Right renal cortex interstitium (tissue), 3 donors: ENCODE results near the gene CCR8. TPM values are rescaled to one million over a fixed set of nuclear protein-coding genes. Genes with fewer than 3 reads are reported as not detected.
A peak's percentile ranks its signal among the peaks of the same experiment; 100 is the strongest.
"Not testable (repeated sequence)": the region's sequence is repeated elsewhere in the genome, so short reads cannot be mapped to it uniquely, and the experiment has no call there.

Source experiments
- DNase-seq, 3 donors: peaks; one replicate each; pipeline ENCODE4 v3.0.0-alpha.2; 2013; ENCODE audit warnings: low read depth in 3 of 3, low spot score in 2 of 3
- polyA plus RNA-seq, 3 donors: library from polyadenylated mRNA; unstranded; fragments of 120-200 nt; gene quantifications; one replicate each; pipeline ENCODE4 v1.2.1, GENCODE V29; 2013; ENCODE audit not compliant: insufficient read length in 3 of 3

CCR8 gene
- polyA plus RNA-seq, 3 donors: not detected

GRCh38 chr3:39346785-39347585 is 17.5 kb downstream of the CCR8 start:
- no peak for DNase-seq

DNA sequence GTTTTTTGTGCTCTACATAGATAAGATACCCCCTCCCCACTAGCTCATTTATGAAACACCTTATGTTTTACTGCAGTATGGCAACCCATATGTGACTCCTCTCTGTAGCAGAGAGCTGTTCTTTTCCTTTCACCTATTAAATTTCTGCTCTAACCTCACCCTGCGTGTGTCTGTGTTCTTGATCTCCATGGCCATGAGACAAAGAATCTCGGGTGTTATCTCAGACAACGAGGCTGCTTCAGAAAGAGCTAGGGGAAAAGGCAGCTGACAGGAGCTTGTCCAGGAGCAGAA is 18.0 kb downstream of the CCR8 start:
- no peak for DNase-seq

DNA sequence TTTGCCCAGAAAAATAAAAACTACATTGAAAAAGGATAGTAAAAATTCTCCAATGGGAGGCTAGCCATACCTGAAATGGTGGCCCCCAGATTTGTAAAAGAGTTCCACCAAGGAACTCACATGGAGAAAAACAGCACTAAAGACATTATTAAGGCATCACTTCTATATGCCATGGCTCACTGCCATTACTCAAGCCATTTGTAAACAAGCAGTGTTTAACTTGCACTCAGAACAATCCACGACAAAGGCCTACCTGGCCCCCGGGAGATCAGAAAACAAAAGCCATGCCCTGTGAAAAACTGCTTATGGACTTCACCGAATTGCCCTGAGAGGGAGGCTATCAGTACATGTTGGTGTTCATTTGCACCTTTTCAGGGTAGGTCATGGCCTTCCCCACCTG is 19.6 kb downstream of the CCR8 start:
- DNase-seq: no peak

- no peak for DNase-seq
Observed at GRCh38 chr3:39350714-39351113, 21.2 kb downstream of the CCR8 start.

DNA sequence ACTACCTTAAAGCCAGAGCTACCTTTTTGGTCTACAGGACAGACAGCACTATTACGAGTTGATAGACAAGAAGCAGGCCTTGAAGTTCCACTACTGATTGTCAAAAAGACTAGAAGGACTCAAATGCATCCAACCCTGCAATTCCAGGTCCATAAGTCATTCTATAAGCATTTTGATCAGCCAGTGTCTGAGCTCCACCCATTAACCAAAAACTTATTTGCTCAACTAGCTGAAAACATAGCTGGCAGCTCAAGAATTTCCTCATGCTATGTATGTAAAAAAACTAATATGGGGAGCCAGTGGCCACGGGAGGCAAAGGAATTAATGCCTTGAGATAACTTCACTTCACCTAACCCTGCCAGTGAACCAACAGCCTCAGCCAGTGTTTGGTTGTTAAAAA is 21.6 kb downstream of the CCR8 start:
- not testable (repeated sequence) for DNase-seq

- not testable (repeated sequence) for DNase-seq
Observed at GRCh38 chr3:39353168-39353927, 23.8 kb downstream of the CCR8 start.

- no peak for DNase-seq
Observed at GRCh38 chr3:39358333-39358732, 28.8 kb downstream of the CCR8 start.

DNA sequence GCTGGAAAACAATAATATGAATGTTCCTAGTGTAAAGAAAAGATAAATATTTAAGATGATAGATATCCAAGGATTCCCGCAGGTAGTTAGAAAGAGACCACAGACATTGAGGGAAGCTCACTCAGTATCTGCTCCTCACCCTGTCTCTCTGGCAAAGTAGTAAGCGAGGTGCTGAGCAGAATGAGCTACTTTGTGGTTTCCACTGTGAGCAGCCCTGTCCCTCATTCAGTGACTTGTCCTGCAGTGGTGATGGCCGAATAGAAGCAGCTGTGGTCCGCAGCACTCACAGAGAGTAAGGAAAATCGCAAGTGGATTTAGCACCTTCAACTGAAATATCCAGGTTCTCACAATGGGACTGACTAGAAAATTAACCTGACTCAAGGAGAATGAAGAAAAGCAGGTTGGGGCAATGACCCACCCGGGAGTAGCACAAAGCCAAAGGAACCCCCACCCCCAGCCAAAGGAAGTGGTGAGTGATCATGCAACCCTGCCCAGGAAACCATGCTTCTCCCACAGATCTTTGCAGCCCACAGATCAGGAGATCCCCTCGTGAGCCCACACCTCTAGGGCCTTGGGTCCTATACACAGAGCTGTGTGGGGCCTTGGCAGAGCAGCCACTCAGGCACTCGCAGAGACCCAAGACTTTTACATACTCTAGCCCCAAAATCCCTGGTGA is 31.9 kb downstream of the CCR8 start:
- DNase-seq: no peak

DNA sequence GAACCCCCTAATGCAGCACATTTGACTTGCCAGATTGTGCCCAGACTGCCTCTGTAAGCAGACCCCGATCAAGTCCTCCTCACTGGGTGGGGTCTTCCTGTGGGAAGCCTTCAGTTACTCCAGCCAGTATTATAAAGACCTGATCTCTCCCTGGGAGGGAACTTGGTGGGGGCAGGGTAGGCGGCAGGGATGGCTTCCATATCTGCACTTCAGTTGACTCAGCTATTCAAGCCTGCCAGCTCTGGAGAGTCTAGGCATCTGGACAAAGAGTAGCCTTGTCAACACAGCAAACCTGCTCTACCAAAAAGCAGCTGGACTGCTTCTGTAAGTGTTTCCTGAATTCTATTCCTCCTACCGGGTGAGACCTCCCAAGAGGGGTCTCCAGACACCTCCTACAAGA is 32.7 kb downstream of the CCR8 start:
- no peak for DNase-seq

DNA sequence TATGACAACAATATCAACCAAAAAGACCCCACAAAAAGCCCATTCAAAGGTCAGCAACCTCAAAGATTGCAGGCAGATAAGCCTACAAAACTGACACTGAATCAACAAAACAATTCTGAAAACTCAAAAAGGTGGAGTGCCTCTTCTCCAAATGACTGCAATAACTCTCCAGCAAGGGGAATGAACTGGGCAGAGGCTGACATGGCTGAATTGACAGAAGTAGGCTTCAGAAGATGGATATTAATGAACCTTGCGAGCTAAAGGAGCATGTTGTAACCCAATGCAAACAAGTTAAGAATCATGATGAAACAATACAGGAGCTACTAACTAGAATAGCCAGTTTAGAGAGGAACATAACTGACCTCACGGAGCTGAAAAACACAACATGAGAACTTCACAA is 33.3 kb downstream of the CCR8 start:
- DNase-seq: no peak

- not testable (repeated sequence) for DNase-seq
Observed at GRCh38 chr3:39370450-39370849, 40.9 kb downstream of the CCR8 start.

GRCh38 chr3:39372833-39373232 is 43.3 kb downstream of the CCR8 start:
- DNase-seq: no peak

GRCh38 chr3:39376959-39377634 is 47.6 kb downstream of the CCR8 start:
- no peak for DNase-seq

- DNase-seq: peak in 2 of 3 donors; percentile 10 to 23
Observed at GRCh38 chr3:39378088-39378487, 48.6 kb downstream of the CCR8 start.

GRCh38 chr3:39378957-39379777 is 49.7 kb downstream of the CCR8 start:
- DNase-seq: no peak

DNA sequence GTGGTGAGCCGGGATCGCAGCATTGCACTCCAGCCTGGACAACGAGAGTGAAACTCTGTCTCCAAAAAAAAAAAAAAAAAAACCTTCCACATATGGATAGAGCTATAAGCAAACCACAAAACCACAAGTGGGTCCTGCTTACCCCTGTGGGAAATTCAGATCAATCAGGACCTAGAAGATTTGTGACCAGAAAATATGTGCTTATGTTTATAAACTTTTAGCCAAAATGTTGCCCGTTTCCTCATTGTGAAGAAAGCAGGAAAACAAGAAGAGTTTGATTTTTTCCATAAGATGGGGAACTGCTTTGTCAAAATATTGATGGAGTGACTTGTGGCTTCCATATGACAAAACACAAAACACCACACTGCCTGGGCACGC is 50.3 kb downstream of the CCR8 start:
- no peak for DNase-seq

DNA sequence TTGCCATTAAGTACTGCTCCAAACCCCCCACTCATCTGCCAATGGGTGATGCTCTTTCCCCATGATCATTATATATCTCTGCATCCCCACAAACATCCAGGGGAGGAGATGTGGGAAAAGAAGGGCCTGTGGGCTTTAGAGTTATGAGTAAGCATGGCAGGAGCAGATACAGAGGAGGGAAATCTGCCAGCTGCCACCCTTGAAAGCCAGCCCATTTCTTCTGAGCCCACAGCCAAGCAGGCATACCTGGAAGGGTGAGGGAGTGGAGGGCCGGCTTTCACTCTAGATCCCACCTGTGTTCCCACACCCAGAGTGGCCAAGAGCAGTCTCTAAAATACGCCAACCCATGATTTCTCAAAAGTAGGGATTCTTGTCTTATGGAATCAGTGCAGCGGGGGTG is 51.9 kb downstream of the CCR8 start:
- no peak for DNase-seq
